Caco-2 (cell line): ENCODE data around the gene AHNAK. TPM values are rescaled to one million over a fixed set of nuclear protein-coding genes. Genes with fewer than 3 reads are reported as not detected.

Experiments used
- BruUV-seq: library from RNA; stranded (reverse); fragments of 400-500 nt; replicated peaks from 2 replicates; lab custom pipeline; 2021; lab: Mats Ljungman, UMichigan
- CTCF ChIA-PET: fragments of 300-600 bp; sonication (Branson Sonifier 250); formaldehyde crosslinking; loops from one replicate; lab custom pipeline; 2022; ENCODE audit warnings: antibody characterized with exemption; lab: Charles Lee
- POLR2A ChIA-PET: fragments of 300-600 bp; sonication (Branson Sonifier 250); formaldehyde crosslinking; loops from one replicate; lab custom pipeline; 2022; ENCODE audit warnings: antibody characterized with exemption; lab: Charles Lee
- DNase-seq, 2 experiments: peaks; one replicate each; pipeline versions ENCODE4 v3.0.0 to v3.0.0-alpha.2; 2020 to 2022
- H3K27me3 ChIP-seq: replicated peaks from 2 replicates; pipeline ENCODE4 v1.6.0; 2011; ENCODE audit warnings: low read length; ENCODE audit not compliant: control insufficient read depth, insufficient read depth
- H3K36me3 ChIP-seq: 2 replicates; pipeline ENCODE4 v1.5.1; 2011; ENCODE audit warnings: low read length; ENCODE audit not compliant: control insufficient read depth, insufficient read depth
- H3K4me1 ChIP-seq: fragments of 250-450 bp; sonication (Bioruptor Pico); 2 replicates; pipeline ENCODE4 v1.5.1; 2020; ENCODE audit warnings: mild to moderate bottlenecking
- H3K4me3 ChIP-seq: 2 replicates; pipeline ENCODE4 v1.5.1; 2011; ENCODE audit warnings: low read depth, mild to moderate bottlenecking, control low read depth, low read length
- H3K9me3 ChIP-seq: fragments of 250-450 bp; sonication (Bioruptor Pico); 2 replicates; pipeline ENCODE4 v1.5.1; 2020; ENCODE audit warnings: mild to moderate bottlenecking, moderate library complexity
- H3K27ac Mint-ChIP-seq: one replicate; pipeline ENCODE4 v1.8.0; 2022; ENCODE audit warnings: mixed read lengths; ENCODE audit not compliant: unreplicated experiment
- H3K27me3 Mint-ChIP-seq: one replicate; pipeline ENCODE4 v1.8.0; 2022; ENCODE audit warnings: mixed read lengths; ENCODE audit not compliant: insufficient read depth, unreplicated experiment
- H3K36me3 Mint-ChIP-seq: one replicate; pipeline ENCODE4 v1.8.0; 2022; ENCODE audit warnings: mild to moderate bottlenecking, mixed read lengths; ENCODE audit not compliant: insufficient read depth, unreplicated experiment
- H3K4me1 Mint-ChIP-seq: one replicate; pipeline ENCODE4 v1.8.0; 2022; ENCODE audit warnings: low read depth, mixed read lengths; ENCODE audit not compliant: unreplicated experiment
- H3K4me3 Mint-ChIP-seq: one replicate; pipeline ENCODE4 v1.8.0; 2022; ENCODE audit warnings: mild to moderate bottlenecking, moderate library complexity, mixed read lengths; ENCODE audit not compliant: unreplicated experiment
- H3K9me3 Mint-ChIP-seq: one replicate; pipeline ENCODE4 v1.8.0; 2022; ENCODE audit warnings: mixed read lengths; ENCODE audit not compliant: unreplicated experiment
- CTCF ChIP-seq, 2 experiments: fragments of 200-600 bp in 1 of 2; IDR thresholded peaks; 1 replicate in 1 of 2; 2 replicates in 1 of 2; pipeline versions ENCODE4 v1.5.1 to v1.8.0; 2011 to 2022; ENCODE audit warnings: antibody characterized with exemption in 1 of 2, control low read depth in 1 of 2, inconsistent platforms in 1 of 2, low read depth in 1 of 2, low read length in 1 of 2, mild to moderate bottlenecking in 1 of 2, moderate library complexity in 1 of 2; ENCODE audit not compliant: insufficient read depth in 1 of 2, severe bottlenecking in 1 of 2, unreplicated experiment in 1 of 2
- intact Hi-C: fragments of 100-400 bp; cut with micrococcal nuclease; formaldehyde crosslinking; loops from one replicate; pipeline ENCODE4 v1.10.0; 2022; ENCODE audit not compliant: unreplicated experiment
- total RNA-seq: library from RNA; stranded (reverse); gene quantifications from 2 replicates; pipeline ENCODE4 v1.2.3, GENCODE V29; 2022

AHNAK gene
- total RNA-seq, 1 experiment from 2014 or later, result 312 TPM

- no peaks in the 10 kb centered on the region for H3K27me3 ChIP-seq
- H3K27me3 Mint-ChIP-seq, result no peaks in the 10 kb centered on the region
- H3K36me3 ChIP-seq, result peaks cover 4% of the 10 kb centered on the region
- peaks cover 34% of the 10 kb centered on the region for H3K4me1 ChIP-seq
- POLR2A ChIA-PET, result interaction anchor here (1.2 kb wide), 1 partner anchor 39 kb away, joined by 4 read pairs; no protein-coding TSS in a partner anchor
- intact Hi-C loops, result loop anchor here (2.0 kb wide), 1 partner anchor 13 kb away; no protein-coding TSS in a partner anchor
- H3K4me3 ChIP-seq, result no peak overlapping the region
- H3K4me3 Mint-ChIP-seq, result no peak overlapping the region
- DNase-seq, result no peak
- no TSS peak for BruUV-seq
- no peak for TF ChIP-seq CTCF (IDR thresholded peaks at IDR 0.05; ENCODE audit: insufficient read depth in 1 of 2, low read depth in 1 of 2, low read length in 1 of 2, severe bottlenecking in 1 of 2, unreplicated experiment in 1 of 2)
- CTCF ChIA-PET, result interaction anchor here (0.6 to 1.2 kb wide), 6 partner anchors 29 to 122 kb away, joined by 3 to 5 read pairs (median 4); no protein-coding TSS in a partner anchor
- peaks cover 73% of the 10 kb centered on the region for H3K36me3 Mint-ChIP-seq
- peaks cover 20% of the 10 kb centered on the region for H3K4me1 Mint-ChIP-seq
- H3K9me3 Mint-ChIP-seq, result peaks cover 9% of the 10 kb centered on the region
- no peaks in the 10 kb centered on the region for H3K9me3 ChIP-seq
- H3K27ac Mint-ChIP-seq, result peak overlapping the region; percentile 66
Observed at GRCh38 chr11:62514151-62514550, 32.5 kb downstream of the AHNAK start.

- H3K36me3 Mint-ChIP-seq, result peaks cover 70% of the 10 kb centered on the region
- H3K27me3 Mint-ChIP-seq, result no peaks in the 10 kb centered on the region
- Histone ChIP-seq H3K27me3 (no peaks in the 10 kb centered on the region), H3K36me3 (peaks cover 4% of the 10 kb centered on the region), H3K4me1 (peaks cover 39% of the 10 kb centered on the region), H3K4me3 (no peak overlapping the region), H3K9me3 (no peaks in the 10 kb centered on the region)
- ChIA-PET POLR2A (interaction anchor here (1.1 kb wide), 1 partner anchor 33 kb away, joined by 3 read pairs; no protein-coding TSS in a partner anchor), CTCF (interaction anchor here (1.2 kb wide), 1 partner anchor 29 kb away, joined by 4 read pairs; no protein-coding TSS in a partner anchor)
- peak overlapping the region; percentile 66 for H3K27ac Mint-ChIP-seq
- intact Hi-C loops, result loop anchor here (2.0 kb wide), 1 partner anchor 13 kb away; no protein-coding TSS in a partner anchor
- no TSS peak for BruUV-seq
- peaks cover 25% of the 10 kb centered on the region for H3K4me1 Mint-ChIP-seq
- peaks cover 8% of the 10 kb centered on the region for H3K9me3 Mint-ChIP-seq
- no peak overlapping the region for H3K4me3 Mint-ChIP-seq
- DNase-seq, result no peak
- no peak for TF ChIP-seq CTCF (IDR thresholded peaks at IDR 0.05; ENCODE audit: insufficient read depth in 1 of 2, low read depth in 1 of 2, low read length in 1 of 2, severe bottlenecking in 1 of 2, unreplicated experiment in 1 of 2)
Observed at GRCh38 chr11:62513626-62514025, 33.0 kb downstream of the AHNAK start.

GRCh38 chr11:62512961-62513360 is 33.6 kb downstream of the AHNAK start:
- no peak for DNase-seq
- H3K27ac Mint-ChIP-seq, result peak overlapping the region; percentile 71
- TF ChIP-seq CTCF (IDR thresholded peaks at IDR 0.05; ENCODE audit: insufficient read depth in 1 of 2, low read depth in 1 of 2, low read length in 1 of 2, severe bottlenecking in 1 of 2, unreplicated experiment in 1 of 2), result no peak
- intact Hi-C loops, result no loop called here
- H3K9me3 ChIP-seq, result no peaks in the 10 kb centered on the region
- peaks cover 45% of the 10 kb centered on the region for H3K4me1 ChIP-seq
- ChIA-PET POLR2A (interaction anchor here (1.1 kb wide), 1 partner anchor 32 kb away, joined by 3 read pairs; no protein-coding TSS in a partner anchor), CTCF (interaction anchor here (0.6 to 1.2 kb wide), 2 partner anchors 30 to 33 kb away, joined by 4 to 7 read pairs; no protein-coding TSS in a partner anchor)
- BruUV-seq, result no TSS peak
- H3K27me3 ChIP-seq, result no peaks in the 10 kb centered on the region
- H3K27me3 Mint-ChIP-seq, result no peaks in the 10 kb centered on the region
- H3K4me3 ChIP-seq, result no peak overlapping the region
- peaks cover 1% of the 10 kb centered on the region for H3K9me3 Mint-ChIP-seq
- peaks cover 22% of the 10 kb centered on the region for H3K4me1 Mint-ChIP-seq
- H3K4me3 Mint-ChIP-seq, result no peak overlapping the region
- H3K36me3 ChIP-seq, result peaks cover 3% of the 10 kb centered on the region; the same call in 1 of the 2 replicates
- H3K36me3 Mint-ChIP-seq, result peaks cover 67% of the 10 kb centered on the region
